ENCODE measurements around the gene DISP3. TPM values are rescaled to one million over a fixed set of nuclear protein-coding genes. Genes with fewer than 3 reads are reported as not detected.

The DISP3 gene
- total RNA-seq, 1 experiment from 2014 or later: 2.3 TPM

DNA sequence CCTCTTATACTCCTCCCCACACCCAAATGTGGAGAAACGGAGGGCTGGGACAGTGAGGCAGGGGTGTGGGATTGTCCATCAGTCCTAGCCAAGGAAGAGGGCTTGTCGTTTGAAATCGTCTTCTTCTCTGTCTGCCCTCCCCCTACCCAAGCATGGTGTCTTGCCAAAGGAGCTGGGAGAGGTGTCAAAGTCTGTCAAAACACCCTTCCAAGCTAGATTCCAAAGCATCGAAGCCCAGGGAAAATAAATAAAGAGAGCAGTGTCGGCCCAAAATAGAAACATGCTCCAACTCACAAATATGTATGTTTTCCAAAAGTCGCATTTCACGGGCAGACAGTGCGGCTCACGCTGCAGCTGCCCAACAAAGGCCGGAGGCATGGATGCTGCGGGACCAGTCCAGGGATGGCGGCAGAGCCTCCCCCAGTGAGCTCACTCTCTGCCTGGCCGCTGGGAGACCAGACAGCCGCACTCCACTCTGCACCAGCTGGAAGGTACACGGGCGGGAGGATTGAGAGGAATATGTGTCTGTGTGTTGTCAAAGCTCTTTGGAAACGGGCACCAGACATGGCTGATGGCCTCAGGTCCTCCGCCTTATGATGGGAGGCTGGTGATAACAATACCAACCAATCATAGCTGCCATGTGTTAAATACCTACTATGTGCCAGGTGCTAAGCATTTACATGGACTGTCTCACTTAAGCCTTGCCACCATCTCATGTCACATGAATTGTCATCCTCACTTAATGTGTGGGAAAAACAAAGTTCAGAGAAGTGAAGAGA, 3.9 kb downstream of the DISP3 start:
- CTCF ChIA-PET: no interaction called here

DNA sequence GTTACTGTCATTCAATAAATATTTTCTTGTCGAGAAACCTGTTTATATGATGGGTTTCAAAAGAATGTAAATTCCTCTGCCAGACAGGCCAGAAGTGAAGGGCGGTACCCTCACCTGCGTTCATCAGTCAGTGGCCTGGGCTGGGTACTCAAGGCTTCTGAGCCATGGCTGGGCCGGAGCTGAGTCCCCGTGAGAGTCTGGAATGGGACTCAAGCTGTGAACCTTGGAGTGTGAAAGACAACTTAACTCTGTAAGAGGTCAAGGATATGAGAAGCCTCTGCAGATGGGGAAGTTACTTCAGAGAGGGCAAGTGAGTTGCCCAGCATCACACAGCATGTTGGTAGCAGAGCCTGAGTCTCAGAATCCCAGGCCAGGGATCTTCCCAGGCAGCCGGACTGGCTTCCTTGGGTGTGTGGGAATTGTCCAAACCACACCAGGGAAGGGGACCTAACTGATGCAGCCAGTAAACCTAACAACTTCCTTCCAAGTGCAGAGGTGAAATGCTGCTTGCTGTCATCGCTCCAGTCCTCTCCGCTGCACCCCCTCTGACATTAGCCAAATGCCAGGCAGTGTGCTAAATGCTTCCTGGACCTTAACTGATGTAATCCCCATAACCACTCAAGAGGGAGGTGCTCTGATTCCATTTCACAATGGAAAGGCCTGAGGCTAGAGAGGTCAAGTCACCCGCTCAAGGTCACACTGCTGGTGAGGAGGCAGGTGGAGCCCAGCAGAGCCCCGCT, 4.8 kb downstream of the DISP3 start:
- Histone ChIP-seq H2AFZ (ENCODE audit: low read depth, low read length, poor library complexity, severe bottlenecking) (no peak overlapping the region), H3K4me1 (ENCODE audit: control insufficient read depth in 1 of 2, insufficient read depth in 2 of 2, low read length in 2 of 2) (peaks cover 0 to 10% of the 10 kb centered on the region in 2 experiments; a peak in 1 of 4 replicates), H3K9me2 (ENCODE audit: insufficient read depth) (no peaks in the 10 kb centered on the region), H3K4me2 (ENCODE audit: low read length) (no peak overlapping the region), H3K4me3 (replicated peaks in 1 of 2; ENCODE audit: low read depth in 1 of 2, low read length in 2 of 2) (no peak overlapping the region), H3K9me3 (ENCODE audit: control insufficient read depth in 1 of 2, insufficient read depth in 1 of 2, low read depth in 1 of 2, low read length in 2 of 2) (no peaks in the 10 kb centered on the region), H3K27me3 (ENCODE audit: insufficient read depth, low read length) (peaks cover 52% of the 10 kb centered on the region), H3K27ac (ENCODE audit: low read depth, low read length) (no peak overlapping the region), H3K36me3 (ENCODE audit: control insufficient read depth in 1 of 2, insufficient read depth in 2 of 2, low read length in 2 of 2) (no peaks in the 10 kb centered on the region), H4K20me1 (ENCODE audit: insufficient read depth) (no peaks in the 10 kb centered on the region), H3K9ac (ENCODE audit: low read length) (no peak overlapping the region), H3K79me2 (ENCODE audit: insufficient read depth, low read length) (no peaks in the 10 kb centered on the region)
- ATAC-seq (no peak), DNase-seq (ENCODE audit: low read depth, low spot score) (no peak)
- ChIA-PET RAD21 (ENCODE audit: low non-redundant PET in 1 of 2, low total read pairs in 2 of 2, uncharacterized antibody in 2 of 2, unreplicated experiment in 2 of 2) (no interaction called here), CTCF (no interaction called here), POLR2A (no interaction called here)
- no TSS peak for BruUV-seq (replicated peaks)
- intact Hi-C loops (cut with micrococcal nuclease): no loop called here
- TF ChIP-seq POLR2AphosphoS5 (IDR thresholded peaks at IDR 0.05; ENCODE audit: low read depth, low read length) (no peak), RAD21 (IDR thresholded peaks at IDR 0.05; ENCODE audit: low read depth) (no peak), FOSL1 (IDR thresholded peaks at IDR 0.05; ENCODE audit: low read depth) (no peak), YY1 (IDR thresholded peaks at IDR 0.05; ENCODE audit: extremely low read depth, insufficient replicate concordance, low read depth, low read length) (no peak), ZNF274 (IDR thresholded peaks at IDR 0.05; ENCODE audit: low read depth, low read length) (no peak), SP1 (IDR thresholded peaks at IDR 0.05; ENCODE audit: low read depth) (no peak), SIN3A (IDR thresholded peaks at IDR 0.05; ENCODE audit: low read depth) (no peak)
- TF ChIP-seq, protein P1, sequence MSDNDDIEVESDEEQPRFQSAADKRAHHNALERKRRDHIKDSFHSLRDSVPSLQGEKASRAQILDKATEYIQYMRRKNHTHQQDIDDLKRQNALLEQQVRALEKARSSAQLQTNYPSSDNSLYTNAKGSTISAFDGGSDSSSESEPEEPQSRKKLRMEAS (IDR thresholded peaks at IDR 0.05): no peak
- TF ChIP-seq, protein P2, sequence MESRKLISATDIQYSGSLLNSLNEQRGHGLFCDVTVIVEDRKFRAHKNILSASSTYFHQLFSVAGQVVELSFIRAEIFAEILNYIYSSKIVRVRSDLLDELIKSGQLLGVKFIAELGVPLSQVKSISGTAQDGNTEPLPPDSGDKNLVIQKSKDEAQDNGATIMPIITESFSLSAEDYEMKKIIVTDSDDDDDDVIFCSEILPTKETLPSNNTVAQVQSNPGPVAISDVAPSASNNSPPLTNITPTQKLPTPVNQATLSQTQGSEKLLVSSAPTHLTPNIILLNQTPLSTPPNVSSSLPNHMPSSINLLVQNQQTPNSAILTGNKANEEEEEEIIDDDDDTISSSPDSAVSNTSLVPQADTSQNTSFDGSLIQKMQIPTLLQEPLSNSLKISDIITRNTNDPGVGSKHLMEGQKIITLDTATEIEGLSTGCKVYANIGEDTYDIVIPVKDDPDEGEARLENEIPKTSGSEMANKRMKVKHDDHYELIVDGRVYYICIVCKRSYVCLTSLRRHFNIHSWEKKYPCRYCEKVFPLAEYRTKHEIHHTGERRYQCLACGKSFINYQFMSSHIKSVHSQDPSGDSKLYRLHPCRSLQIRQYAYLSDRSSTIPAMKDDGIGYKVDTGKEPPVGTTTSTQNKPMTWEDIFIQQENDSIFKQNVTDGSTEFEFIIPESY (IDR thresholded peaks at IDR 0.05; ENCODE audit: extremely low read depth, insufficient replicate concordance, low read length): no peak
- TF ChIP-seq, protein P3, sequence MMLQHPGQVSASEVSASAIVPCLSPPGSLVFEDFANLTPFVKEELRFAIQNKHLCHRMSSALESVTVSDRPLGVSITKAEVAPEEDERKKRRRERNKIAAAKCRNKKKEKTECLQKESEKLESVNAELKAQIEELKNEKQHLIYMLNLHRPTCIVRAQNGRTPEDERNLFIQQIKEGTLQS (IDR thresholded peaks at IDR 0.05): no peak
- TF ChIP-seq, protein P4, sequence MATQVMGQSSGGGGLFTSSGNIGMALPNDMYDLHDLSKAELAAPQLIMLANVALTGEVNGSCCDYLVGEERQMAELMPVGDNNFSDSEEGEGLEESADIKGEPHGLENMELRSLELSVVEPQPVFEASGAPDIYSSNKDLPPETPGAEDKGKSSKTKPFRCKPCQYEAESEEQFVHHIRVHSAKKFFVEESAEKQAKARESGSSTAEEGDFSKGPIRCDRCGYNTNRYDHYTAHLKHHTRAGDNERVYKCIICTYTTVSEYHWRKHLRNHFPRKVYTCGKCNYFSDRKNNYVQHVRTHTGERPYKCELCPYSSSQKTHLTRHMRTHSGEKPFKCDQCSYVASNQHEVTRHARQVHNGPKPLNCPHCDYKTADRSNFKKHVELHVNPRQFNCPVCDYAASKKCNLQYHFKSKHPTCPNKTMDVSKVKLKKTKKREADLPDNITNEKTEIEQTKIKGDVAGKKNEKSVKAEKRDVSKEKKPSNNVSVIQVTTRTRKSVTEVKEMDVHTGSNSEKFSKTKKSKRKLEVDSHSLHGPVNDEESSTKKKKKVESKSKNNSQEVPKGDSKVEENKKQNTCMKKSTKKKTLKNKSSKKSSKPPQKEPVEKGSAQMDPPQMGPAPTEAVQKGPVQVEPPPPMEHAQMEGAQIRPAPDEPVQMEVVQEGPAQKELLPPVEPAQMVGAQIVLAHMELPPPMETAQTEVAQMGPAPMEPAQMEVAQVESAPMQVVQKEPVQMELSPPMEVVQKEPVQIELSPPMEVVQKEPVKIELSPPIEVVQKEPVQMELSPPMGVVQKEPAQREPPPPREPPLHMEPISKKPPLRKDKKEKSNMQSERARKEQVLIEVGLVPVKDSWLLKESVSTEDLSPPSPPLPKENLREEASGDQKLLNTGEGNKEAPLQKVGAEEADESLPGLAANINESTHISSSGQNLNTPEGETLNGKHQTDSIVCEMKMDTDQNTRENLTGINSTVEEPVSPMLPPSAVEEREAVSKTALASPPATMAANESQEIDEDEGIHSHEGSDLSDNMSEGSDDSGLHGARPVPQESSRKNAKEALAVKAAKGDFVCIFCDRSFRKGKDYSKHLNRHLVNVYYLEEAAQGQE (IDR thresholded peaks at IDR 0.05; ENCODE audit: low read depth): no peak

More for the DNA sequence above, 3.9 kb downstream of the DISP3 start:
- no peak overlapping the region for H3K4me3 ChIP-seq (replicated peaks in 1 of 2; ENCODE audit: low read depth in 1 of 2, low read length in 2 of 2)
- DNase-seq (ENCODE audit: low read depth, low spot score): no peak
- ChIA-PET RAD21 (ENCODE audit: low non-redundant PET in 1 of 2, low total read pairs in 2 of 2, uncharacterized antibody in 2 of 2, unreplicated experiment in 2 of 2) (no interaction called here), POLR2A (no interaction called here)
- BruUV-seq (replicated peaks): no TSS peak
- H3K9ac ChIP-seq (ENCODE audit: low read length): no peak overlapping the region
- no peaks in the 10 kb centered on the region for H3K79me2 ChIP-seq (ENCODE audit: insufficient read depth, low read length)
- no peaks in the 10 kb centered on the region for H3K9me3 ChIP-seq (ENCODE audit: control insufficient read depth in 1 of 2, insufficient read depth in 1 of 2, low read depth in 1 of 2, low read length in 2 of 2)
- no peak overlapping the region for H2AFZ ChIP-seq (ENCODE audit: low read depth, low read length, poor library complexity, severe bottlenecking)
- no peaks in the 10 kb centered on the region for H3K9me2 ChIP-seq (ENCODE audit: insufficient read depth)
- H3K4me1 ChIP-seq (ENCODE audit: control insufficient read depth in 1 of 2, insufficient read depth in 2 of 2, low read length in 2 of 2): peaks cover 0 to 16% of the 10 kb centered on the region in 2 experiments; a peak in 1 of 4 replicates
- no peak overlapping the region for H3K27ac ChIP-seq (ENCODE audit: low read depth, low read length)
- H3K4me2 ChIP-seq (ENCODE audit: low read length): no peak overlapping the region
- TF ChIP-seq CEBPB (IDR thresholded peaks at IDR 0.05; ENCODE audit: low read depth): no peak
- TF ChIP-seq SRF (IDR thresholded peaks at IDR 0.05; ENCODE audit: low read depth): no peak
- no peaks in the 10 kb centered on the region for H4K20me1 ChIP-seq (ENCODE audit: insufficient read depth)
- no peak for ATAC-seq
- peaks cover 48% of the 10 kb centered on the region for H3K27me3 ChIP-seq (ENCODE audit: insufficient read depth, low read length)
- intact Hi-C loops (cut with micrococcal nuclease): no loop called here
- H3K36me3 ChIP-seq (ENCODE audit: control insufficient read depth in 1 of 2, insufficient read depth in 2 of 2, low read length in 2 of 2): no peaks in the 10 kb centered on the region

Data from HCT116 (cell line).